DMS79 treated with DMSO at 0.1 percent for 48 hours (cell line): ENCODE measurements around the gene TEX101.
"Not testable (repeated sequence)": the region's sequence is repeated elsewhere in the genome, so short reads cannot be mapped to it uniquely, and the experiment has no call there.

Experiments
- DNase-seq: peaks from one replicate; lab custom pipeline; 2025; lab: John Stamatoyannopoulos, UW

TEX101 gene, protein sequence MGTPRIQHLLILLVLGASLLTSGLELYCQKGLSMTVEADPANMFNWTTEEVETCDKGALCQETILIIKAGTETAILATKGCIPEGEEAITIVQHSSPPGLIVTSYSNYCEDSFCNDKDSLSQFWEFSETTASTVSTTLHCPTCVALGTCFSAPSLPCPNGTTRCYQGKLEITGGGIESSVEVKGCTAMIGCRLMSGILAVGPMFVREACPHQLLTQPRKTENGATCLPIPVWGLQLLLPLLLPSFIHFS

DNA sequence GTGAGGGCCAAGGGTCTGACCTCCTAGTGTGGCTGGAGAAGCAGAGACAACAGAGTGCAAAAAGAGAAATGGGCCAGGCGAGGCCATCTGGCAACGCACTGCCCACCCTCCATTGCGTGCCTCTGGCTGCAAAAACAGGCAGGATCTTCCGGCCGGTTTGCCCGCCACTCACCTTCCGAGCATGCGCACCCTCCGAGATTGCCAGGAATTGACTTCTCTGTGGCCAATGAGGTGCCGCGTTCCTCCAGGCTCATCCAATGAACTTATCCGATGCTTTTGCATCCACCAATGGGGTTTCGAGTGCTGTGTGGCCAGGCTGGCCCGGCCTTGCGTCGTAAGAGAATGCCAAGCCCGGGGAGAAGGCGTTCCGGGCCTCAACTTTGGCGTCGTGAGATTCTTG lies at the start of gene TEX101:
TSS of gene TEX101 (plus strand) at position 337 of the 400 bp plus-strand sequence. CDS start 1,030 bp downstream, outside the sequence.
- DNase-seq = no peak

- DNase-seq = not testable (repeated sequence)
These were observed 49.0 kb upstream of the TEX101 start for GRCh38 chr19:43365677-43366076.

DNA sequence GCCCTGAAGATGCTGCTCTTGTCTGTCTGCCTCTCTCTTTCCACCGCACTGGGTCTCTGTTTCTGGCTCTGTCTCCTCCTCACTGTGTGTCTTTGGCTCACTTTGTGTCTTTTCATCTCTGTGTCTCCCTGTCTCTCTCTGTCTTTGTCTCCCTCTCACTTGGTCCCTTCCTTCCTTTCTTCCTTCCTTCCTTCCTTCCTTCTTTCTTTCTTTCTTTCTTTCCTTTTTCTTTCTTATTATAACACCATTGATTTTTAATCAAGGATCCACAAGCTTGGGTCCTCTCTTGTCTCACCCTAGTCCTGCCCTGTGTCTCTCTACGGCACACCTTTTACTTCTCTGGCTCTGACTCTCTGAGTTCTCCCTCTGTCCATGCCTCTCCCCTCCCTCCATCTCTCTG lies 46.9 kb upstream of the TEX101 start:
- DNase-seq = no peak

DNA sequence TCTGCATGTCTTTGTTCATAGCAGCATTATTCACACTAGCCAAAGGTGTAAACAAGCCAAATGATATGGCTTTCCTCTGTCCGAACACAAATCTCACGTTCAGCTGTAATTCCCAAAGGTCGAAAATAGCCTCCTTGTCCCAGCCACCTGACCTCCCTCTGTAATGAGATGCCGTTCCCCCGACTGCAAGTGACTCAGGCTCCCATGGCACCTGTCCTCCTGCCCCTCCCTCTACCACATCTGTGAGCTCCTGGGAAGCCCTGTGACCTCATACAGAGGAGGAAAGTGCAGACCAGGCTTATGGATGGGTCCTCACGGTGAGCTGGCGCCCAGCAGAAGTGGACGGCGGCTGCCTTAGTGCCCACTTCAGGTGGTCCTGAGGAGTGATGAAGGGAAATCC lies 45.8 kb upstream of the TEX101 start:
- DNase-seq = not testable (repeated sequence)

DNA sequence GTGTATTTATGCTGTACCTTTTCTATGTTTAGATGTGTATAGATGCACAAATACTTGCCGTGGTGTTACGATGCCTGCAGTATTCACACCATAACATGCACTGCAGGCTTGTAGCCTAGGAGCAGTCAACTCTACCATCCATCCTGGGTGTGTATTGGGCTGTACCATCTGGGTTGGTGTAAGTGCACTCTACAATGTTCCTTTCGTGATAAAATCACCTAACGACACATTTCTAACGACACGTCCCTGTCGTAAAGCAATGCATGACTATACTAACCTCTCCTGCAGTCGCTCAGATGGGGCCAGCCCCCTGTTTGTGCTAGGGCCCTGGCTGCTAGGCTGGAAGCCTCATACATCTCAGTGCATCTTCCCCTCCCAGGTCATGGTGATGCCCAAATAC lies 42.8 kb upstream of the TEX101 start:
- no peak for DNase-seq

DNA sequence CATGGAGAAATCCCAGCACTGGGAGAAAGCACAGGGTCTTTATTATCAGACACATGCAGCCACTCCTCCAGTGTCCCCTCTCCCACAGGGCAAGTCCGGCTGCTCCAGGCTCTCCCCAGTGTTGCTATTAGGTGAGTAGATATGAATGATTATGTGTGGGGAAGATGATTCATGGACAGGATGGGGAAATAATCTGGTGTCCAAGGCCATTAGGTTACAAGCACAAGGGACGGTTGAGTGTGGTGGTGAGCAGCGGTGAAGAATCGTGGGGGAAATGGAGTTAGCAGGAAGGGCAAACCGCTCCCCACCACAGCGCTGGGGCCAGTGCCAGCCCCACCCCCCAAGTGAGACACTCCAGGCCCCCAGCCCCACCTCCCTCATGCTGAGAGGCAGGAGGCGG lies 42.2 kb upstream of the TEX101 start:
- no peak for DNase-seq

DNA sequence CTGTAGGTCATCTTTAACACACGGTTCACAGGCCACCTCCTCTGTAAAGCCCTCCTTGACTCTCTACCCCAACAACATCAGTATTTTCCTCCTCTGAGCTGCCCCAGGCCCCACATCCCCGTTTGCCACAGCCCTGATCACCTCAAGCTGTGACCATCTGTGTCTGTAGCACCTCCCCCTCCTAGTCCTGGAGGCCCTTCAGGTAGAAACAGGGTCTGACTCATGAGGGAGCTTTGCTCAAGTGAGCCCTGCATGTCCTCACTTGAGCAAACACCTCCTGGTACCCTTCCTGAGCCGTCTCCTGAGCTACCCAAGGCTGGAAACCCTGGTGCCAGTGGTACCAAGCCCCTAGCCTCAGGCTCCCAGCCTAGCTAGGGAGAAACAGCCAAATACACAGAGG lies 37.1 kb upstream of the TEX101 start:
- DNase-seq = not testable (repeated sequence)

- DNase-seq = no peak
These were observed 34.7 kb upstream of the TEX101 start for GRCh38 chr19:43380008-43380407.

- DNase-seq = no peak
These were observed 33.8 kb upstream of the TEX101 start for GRCh38 chr19:43380771-43381386.

- not testable (repeated sequence) for DNase-seq
These were observed 32.0 kb upstream of the TEX101 start for GRCh38 chr19:43382586-43383216.

DNA sequence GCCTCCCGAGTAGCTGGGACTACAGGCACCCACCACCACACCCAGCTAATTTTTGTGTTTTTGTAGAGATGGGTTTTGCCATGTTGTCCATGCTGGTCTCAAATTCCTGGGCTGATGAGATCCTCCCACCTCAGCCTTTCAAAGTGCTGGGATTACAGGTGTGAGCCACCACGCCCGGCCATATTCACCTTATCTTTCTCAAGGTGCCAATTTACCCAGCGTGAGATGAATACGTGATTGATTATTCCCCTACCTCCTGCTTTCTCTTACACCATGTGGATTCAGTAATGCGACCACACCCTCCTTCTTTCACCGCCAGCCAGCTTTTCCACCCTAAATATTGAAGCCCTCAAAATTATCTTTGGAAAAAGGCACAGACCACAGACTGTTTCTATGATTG lies 31.4 kb upstream of the TEX101 start:
- not testable (repeated sequence) for DNase-seq

DNA sequence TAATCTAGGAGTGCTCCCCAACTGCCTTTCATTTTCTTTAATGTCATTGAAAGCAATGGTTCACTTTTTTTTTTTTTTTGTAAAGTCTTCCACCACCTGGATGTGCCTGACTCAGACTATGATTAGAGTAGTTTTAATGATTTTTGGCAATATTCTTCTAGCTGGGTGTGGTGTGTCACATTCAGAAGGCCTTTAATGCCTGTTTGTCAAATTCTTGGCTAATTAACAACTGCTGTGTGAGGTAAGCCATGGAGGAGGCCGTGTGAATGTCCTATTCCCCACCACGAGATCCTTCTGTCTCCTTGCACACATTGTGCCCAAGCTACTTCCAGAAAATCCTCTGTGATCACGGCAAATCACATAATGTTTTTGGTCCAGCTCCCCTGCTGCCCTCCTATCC lies 30.9 kb upstream of the TEX101 start:
- DNase-seq = not testable (repeated sequence)

- peak; percentile 94 for DNase-seq
These were observed 23.7 kb upstream of the TEX101 start for GRCh38 chr19:43390903-43391551.

DNA sequence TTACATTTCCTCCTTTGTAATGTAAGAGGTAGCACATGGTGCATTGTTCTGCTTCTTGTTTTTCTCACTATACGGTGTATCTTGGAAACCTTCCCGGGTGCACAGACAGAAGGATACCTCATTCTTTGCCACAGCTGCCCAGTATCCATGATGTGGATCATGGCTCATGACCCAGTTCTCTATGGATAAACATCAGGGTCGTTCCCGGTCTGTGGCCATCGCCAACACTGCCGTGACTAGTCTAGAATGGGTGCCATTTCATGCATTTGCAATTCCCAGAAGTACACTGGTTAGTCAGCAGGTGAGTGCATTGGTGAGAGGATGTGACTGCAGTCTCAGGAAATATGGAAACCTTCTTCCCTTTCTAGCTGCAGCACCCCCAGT lies 23.1 kb upstream of the TEX101 start:
- DNase-seq = peak; percentile 6

GRCh38 chr19:43393501-43393900 lies 21.2 kb upstream of the TEX101 start:
- not testable (repeated sequence) for DNase-seq

DNA sequence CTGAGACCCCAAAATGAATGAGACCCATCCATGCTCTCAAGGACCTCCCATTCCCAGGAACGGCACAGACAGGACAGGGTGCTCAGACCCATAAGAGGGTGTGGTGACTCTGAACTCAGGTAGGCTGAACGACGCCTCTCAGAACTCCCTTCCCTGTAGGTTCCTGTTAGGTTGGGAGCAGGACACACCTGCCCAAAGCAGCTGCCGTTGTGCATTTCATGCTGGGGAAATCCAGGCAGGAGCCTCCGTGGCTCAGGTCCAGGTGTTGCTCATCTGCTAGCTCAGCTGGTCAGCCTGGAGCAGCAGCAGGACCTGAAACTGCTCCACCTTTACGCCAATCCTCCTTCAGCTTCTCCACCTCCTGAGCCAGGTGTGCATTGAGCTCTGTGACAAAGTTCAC lies 19.1 kb upstream of the TEX101 start:
- no peak for DNase-seq

- no peak for DNase-seq
These were observed 8.4 kb upstream of the TEX101 start for GRCh38 chr19:43406297-43406696.

GRCh38 chr19:43407416-43408005 lies 7.2 kb upstream of the TEX101 start:
- DNase-seq = no peak

- no peak for DNase-seq
These were observed 6.6 kb upstream of the TEX101 start for GRCh38 chr19:43408043-43408442.

DNA sequence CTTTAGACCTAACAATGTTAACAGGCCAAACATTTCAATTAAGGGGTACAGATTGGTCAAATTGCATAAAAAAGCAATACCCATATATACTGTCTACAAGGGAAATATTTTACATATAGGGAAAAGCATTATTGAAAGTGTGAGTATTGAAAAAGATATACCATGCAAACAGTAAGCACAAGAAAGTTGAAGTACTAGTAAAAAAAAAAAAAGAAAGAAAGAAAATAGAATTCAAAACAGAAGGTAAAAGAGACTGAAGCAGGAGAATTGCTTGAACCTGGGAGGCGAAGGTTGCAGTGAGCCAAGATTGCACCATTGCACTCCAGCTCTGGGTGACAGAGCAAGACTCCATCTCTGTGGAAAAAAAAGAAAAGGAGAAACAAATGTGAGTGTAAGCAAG lies 5.3 kb upstream of the TEX101 start:
- no peak for DNase-seq

DNA sequence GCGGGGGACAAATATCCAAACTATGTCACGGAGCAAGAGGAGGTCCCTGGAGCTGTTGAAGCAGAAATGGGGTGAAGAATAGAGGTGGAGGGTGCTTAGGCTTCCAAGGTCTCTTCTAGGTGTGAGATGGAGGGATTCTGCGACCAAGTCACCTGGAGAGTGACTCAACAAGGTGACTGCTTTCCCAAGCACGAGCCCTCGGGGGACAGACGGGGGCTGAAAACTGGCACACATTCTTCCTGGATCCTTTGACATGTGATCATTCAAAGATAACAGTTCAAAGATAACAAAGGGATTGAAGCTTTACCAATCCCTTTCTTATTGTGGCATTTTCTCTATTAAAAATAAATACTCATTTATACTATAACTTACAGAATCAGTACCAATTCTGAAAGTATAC lies 2.2 kb upstream of the TEX101 start:
- DNase-seq = no peak

DNA sequence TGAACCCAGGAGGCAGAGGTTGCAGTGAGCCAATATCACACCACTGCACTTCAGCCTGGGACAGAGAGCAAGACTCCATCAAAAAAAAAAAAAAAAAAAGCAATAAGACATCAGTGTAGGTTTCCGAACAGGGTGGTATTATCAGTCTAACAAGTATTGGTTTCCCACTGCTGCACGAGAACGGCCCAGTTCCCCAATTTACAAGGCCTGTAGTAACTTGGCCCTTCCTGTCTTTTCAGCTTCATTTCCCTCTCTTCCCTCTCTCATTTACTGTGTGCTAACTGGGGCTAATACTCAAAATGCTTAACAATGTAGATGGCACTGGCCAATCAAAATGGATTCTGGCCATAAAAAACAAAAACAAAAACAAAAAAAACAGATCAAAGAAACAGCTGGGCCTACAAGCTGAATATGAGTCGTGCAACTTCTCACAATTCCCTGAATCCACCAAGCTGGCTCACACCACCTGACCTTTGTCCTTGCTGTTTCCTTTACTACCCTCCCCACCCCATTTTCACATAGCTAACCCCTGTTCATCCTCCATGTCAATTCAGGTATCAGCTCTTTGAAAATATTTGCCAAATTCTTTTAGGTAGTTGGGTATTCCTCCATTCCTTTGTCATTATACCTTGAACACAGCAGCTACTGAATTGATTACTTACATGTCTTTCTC lies 2.4 kb downstream of the TEX101 start:
- no peak for DNase-seq
